Subcutaneous adipose tissue (tissue), 4 donors: ENCODE results near the gene TMEM72. TPM values are rescaled to one million over a fixed set of nuclear protein-coding genes. Genes with fewer than 3 reads are reported as not detected.

Source experiments
- CTCF ChIP-seq: fragments of 450-650 bp; IDR thresholded peaks from one replicate; pipeline ENCODE4 v1.5.1; 2016; ENCODE audit warnings: low read depth, mild to moderate bottlenecking, control low read depth, antibody characterized with exemption, moderate library complexity
- total RNA-seq, 4 donors: library from RNA; depleted of rRNA; stranded (reverse); fragments of >200 nt; gene quantifications; one replicate each; pipeline ENCODE4 v1.1.0, GENCODE V29; 2016

TMEM72 gene
- total RNA-seq, 4 donors from 2014 or later: not detected

GRCh38 chr10:44981172-44982113 is 70.3 kb downstream of the TMEM72 start:
- no peak for TF ChIP-seq CTCF

- no peak for TF ChIP-seq CTCF
These were observed 71.0 kb downstream of the TMEM72 start for GRCh38 chr10:44982114-44982460.

- no peak for TF ChIP-seq CTCF
These were observed 71.4 kb downstream of the TMEM72 start for GRCh38 chr10:44982496-44982895.

- no peak for TF ChIP-seq CTCF
These were observed 72.1 kb downstream of the TMEM72 start for GRCh38 chr10:44983066-44983894.

GRCh38 chr10:44983895-44984278 is 72.8 kb downstream of the TMEM72 start:
- TF ChIP-seq CTCF: no peak

- TF ChIP-seq CTCF: no peak
These were observed 73.5 kb downstream of the TMEM72 start for GRCh38 chr10:44984671-44985101.

- no peak for TF ChIP-seq CTCF
These were observed 74.1 kb downstream of the TMEM72 start for GRCh38 chr10:44985175-44985681.
